Colonic mucosa (tissue), 4 donors: ENCODE data around the gene ANAPC10. TPM values are rescaled to one million over a fixed set of nuclear protein-coding genes. Genes with fewer than 3 reads are reported as not detected.

Source experiments
- DNase-seq: peaks from one replicate; pipeline ENCODE4 v3.0.0-alpha.2; 2020
- H3K27ac ChIP-seq: fragments of 200-600 bp; one replicate; pipeline ENCODE4 v1.8.0; 2021
- H3K27me3 ChIP-seq: fragments of 200-600 bp; one replicate; pipeline ENCODE4 v1.8.0; 2021
- H3K36me3 ChIP-seq: fragments of 200-600 bp; one replicate; pipeline ENCODE4 v1.8.0; 2021
- H3K4me1 ChIP-seq: fragments of 200-600 bp; one replicate; pipeline ENCODE4 v1.8.0; 2021; ENCODE audit warnings: mild to moderate bottlenecking
- H3K4me3 ChIP-seq: fragments of 200-600 bp; one replicate; pipeline ENCODE4 v1.8.0; 2021
- H3K9ac ChIP-seq, 2 donors: one replicate each; pipeline ENCODE4 v1.7.0; 2013; ENCODE audit warnings: control low read depth in 2 of 2, low read depth in 2 of 2, low read length in 2 of 2
- H3K9me3 ChIP-seq: fragments of 200-600 bp; one replicate; pipeline ENCODE4 v1.8.0; 2021
- intact Hi-C: fragments of 100-400 bp; cut with DNase I; formaldehyde crosslinking; loops from one replicate; pipeline ENCODE4 v1.14.1; 2022
- total RNA-seq, 2 donors: library from RNA; stranded (reverse); fragmentation: NEBNext Ultra II Directional in 1 of 2; extraction: Animal tissue kit (Norgen Biotek cat#: 25700) in 1 of 2; gene quantifications; one replicate each; pipeline ENCODE4 v1.2.1, GENCODE V29; 2021
- TF ChIP-seq, protein P1 (sequence below): fragments of 200-600 bp; IDR thresholded peaks from one replicate; pipeline ENCODE4 v1.8.0; 2022; ENCODE audit warnings: antibody characterized with exemption, mild to moderate bottlenecking
- donor health status: healthy.
- donor health status: DM: no; HTN: no; CAD: no.
- donor health status: DM: no; HTN: no; CAD: no.

Gene ANAPC10
- total RNA-seq, 2 donors from 2014 or later, result 12.7 to 12.8 TPM

- H3K9ac ChIP-seq, result no peak overlapping the region
- TF ChIP-seq, protein P1, sequence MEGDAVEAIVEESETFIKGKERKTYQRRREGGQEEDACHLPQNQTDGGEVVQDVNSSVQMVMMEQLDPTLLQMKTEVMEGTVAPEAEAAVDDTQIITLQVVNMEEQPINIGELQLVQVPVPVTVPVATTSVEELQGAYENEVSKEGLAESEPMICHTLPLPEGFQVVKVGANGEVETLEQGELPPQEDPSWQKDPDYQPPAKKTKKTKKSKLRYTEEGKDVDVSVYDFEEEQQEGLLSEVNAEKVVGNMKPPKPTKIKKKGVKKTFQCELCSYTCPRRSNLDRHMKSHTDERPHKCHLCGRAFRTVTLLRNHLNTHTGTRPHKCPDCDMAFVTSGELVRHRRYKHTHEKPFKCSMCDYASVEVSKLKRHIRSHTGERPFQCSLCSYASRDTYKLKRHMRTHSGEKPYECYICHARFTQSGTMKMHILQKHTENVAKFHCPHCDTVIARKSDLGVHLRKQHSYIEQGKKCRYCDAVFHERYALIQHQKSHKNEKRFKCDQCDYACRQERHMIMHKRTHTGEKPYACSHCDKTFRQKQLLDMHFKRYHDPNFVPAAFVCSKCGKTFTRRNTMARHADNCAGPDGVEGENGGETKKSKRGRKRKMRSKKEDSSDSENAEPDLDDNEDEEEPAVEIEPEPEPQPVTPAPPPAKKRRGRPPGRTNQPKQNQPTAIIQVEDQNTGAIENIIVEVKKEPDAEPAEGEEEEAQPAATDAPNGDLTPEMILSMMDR, result no peak
- no peaks in the 10 kb centered on the region for H3K36me3 ChIP-seq
- H3K4me3 ChIP-seq, result no peak overlapping the region
- no peaks in the 10 kb centered on the region for H3K9me3 ChIP-seq
- DNase-seq, result no peak
- intact Hi-C loops, result no loop called here
- no peaks in the 10 kb centered on the region for H3K27me3 ChIP-seq
- no peaks in the 10 kb centered on the region for H3K4me1 ChIP-seq
- H3K27ac ChIP-seq, result no peak overlapping the region
Measured at GRCh38 chr4:144985531-144985930, 112.5 kb downstream of the ANAPC10 start.

GRCh38 chr4:144985014-144985413 is 113.0 kb downstream of the ANAPC10 start:
- Histone ChIP-seq H3K4me3 (no peak overlapping the region), H3K4me1 (no peaks in the 10 kb centered on the region), H3K27ac (no peak overlapping the region), H3K36me3 (no peaks in the 10 kb centered on the region), H3K9ac (no peak overlapping the region), H3K9me3 (no peaks in the 10 kb centered on the region), H3K27me3 (no peaks in the 10 kb centered on the region)
- TF ChIP-seq, protein P1, result no peak
- intact Hi-C loops, result no loop called here
- DNase-seq, result no peak

- no peaks in the 10 kb centered on the region for H3K9me3 ChIP-seq
- H3K27me3 ChIP-seq, result no peaks in the 10 kb centered on the region
- H3K9ac ChIP-seq, result no peak overlapping the region
- intact Hi-C loops, result no loop called here
- no peaks in the 10 kb centered on the region for H3K4me1 ChIP-seq
- DNase-seq, result no peak
- TF ChIP-seq, protein P1, result no peak
- H3K36me3 ChIP-seq, result no peaks in the 10 kb centered on the region
- no peak overlapping the region for H3K27ac ChIP-seq
- H3K4me3 ChIP-seq, result no peak overlapping the region
Measured at GRCh38 chr4:144984241-144984640, 113.8 kb downstream of the ANAPC10 start.

- Histone ChIP-seq H3K4me3 (no peak overlapping the region), H3K27me3 (no peaks in the 10 kb centered on the region), H3K9me3 (no peaks in the 10 kb centered on the region), H3K4me1 (no peaks in the 10 kb centered on the region), H3K9ac (no peak overlapping the region), H3K36me3 (no peaks in the 10 kb centered on the region), H3K27ac (no peak overlapping the region)
- TF ChIP-seq, protein P1, result no peak
- no peak for DNase-seq
- intact Hi-C loops, result no loop called here
Measured at GRCh38 chr4:144975718-144976117, 122.3 kb downstream of the ANAPC10 start.

DNA sequence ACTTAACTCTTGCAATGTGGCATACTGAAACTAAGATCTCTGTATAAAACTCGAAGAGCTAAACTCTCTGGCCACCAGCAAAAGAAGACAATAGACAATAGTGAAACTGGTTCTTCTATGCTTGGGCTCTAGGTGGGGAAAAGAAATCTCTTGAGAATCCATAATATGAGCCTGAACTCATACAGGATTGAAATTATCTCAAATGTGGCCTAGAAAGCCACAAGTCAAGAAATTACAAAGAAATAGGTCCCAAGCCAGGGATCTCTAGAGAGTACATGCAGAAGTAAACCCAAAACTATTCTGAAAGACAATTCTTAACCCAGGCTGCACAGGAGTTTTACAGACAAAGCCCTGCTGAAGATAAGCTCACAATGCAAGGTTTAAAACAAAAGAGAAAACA is 127.4 kb downstream of the ANAPC10 start:
- no peaks in the 10 kb centered on the region for H3K27me3 ChIP-seq
- TF ChIP-seq, protein P1, result no peak
- no peak overlapping the region for H3K9ac ChIP-seq
- no peaks in the 10 kb centered on the region for H3K36me3 ChIP-seq
- H3K4me1 ChIP-seq, result no peaks in the 10 kb centered on the region
- no peak for DNase-seq
- H3K27ac ChIP-seq, result no peak overlapping the region
- no peaks in the 10 kb centered on the region for H3K9me3 ChIP-seq
- intact Hi-C loops, result no loop called here
- no peak overlapping the region for H3K4me3 ChIP-seq

GRCh38 chr4:144969821-144970220 is 128.2 kb downstream of the ANAPC10 start:
- Histone ChIP-seq H3K4me1 (no peaks in the 10 kb centered on the region), H3K9me3 (no peaks in the 10 kb centered on the region), H3K9ac (no peak overlapping the region), H3K27ac (no peak overlapping the region), H3K4me3 (no peak overlapping the region), H3K36me3 (no peaks in the 10 kb centered on the region), H3K27me3 (no peaks in the 10 kb centered on the region)
- TF ChIP-seq, protein P1, result no peak
- DNase-seq, result no peak
- intact Hi-C loops, result no loop called here
